GM12865 (cell line): ENCODE data around the gene TMEM218.

ENCODE experiments used
- DNase-seq: peaks from one replicate; pipeline ENCODE4 v3.0.0; 2010; ENCODE audit warnings: low read depth
- H3K4me3 ChIP-seq: 2 replicates; pipeline ENCODE4 v1.5.1; 2011; ENCODE audit warnings: mild to moderate bottlenecking, low read depth, low read length, control low read depth
- TF ChIP-seq, protein P1 (sequence below): IDR thresholded peaks from 2 replicates; pipeline ENCODE4 v1.5.1; 2011; ENCODE audit warnings: low read length, control low read depth, low read depth, inconsistent platforms; ENCODE audit not compliant: insufficient read depth; ENCODE audit errors: missing control alignments

TMEM218 gene

DNA sequence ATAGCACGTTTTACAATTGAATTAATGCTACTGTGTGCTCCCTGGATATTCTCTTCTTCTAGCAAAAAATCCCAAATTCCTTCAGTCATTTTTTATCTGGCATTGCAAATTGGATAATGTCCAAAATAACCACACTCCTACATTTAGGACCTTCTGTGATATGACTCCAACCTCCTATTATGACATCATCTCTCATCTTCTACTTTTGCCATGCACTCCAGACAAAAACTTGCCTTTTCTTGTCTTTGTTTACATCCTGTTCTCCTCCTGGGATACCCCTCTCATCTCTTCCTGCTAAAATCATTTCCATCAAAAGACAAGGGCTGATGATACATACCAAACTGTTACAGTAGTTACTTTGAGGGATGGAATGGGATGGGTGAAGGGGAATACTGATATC lies 20.6 kb upstream of the TMEM218 start:
- no peak overlapping the region for H3K4me3 ChIP-seq
- no peak for DNase-seq
- TF ChIP-seq, protein P1, sequence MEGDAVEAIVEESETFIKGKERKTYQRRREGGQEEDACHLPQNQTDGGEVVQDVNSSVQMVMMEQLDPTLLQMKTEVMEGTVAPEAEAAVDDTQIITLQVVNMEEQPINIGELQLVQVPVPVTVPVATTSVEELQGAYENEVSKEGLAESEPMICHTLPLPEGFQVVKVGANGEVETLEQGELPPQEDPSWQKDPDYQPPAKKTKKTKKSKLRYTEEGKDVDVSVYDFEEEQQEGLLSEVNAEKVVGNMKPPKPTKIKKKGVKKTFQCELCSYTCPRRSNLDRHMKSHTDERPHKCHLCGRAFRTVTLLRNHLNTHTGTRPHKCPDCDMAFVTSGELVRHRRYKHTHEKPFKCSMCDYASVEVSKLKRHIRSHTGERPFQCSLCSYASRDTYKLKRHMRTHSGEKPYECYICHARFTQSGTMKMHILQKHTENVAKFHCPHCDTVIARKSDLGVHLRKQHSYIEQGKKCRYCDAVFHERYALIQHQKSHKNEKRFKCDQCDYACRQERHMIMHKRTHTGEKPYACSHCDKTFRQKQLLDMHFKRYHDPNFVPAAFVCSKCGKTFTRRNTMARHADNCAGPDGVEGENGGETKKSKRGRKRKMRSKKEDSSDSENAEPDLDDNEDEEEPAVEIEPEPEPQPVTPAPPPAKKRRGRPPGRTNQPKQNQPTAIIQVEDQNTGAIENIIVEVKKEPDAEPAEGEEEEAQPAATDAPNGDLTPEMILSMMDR, result no peak

DNA sequence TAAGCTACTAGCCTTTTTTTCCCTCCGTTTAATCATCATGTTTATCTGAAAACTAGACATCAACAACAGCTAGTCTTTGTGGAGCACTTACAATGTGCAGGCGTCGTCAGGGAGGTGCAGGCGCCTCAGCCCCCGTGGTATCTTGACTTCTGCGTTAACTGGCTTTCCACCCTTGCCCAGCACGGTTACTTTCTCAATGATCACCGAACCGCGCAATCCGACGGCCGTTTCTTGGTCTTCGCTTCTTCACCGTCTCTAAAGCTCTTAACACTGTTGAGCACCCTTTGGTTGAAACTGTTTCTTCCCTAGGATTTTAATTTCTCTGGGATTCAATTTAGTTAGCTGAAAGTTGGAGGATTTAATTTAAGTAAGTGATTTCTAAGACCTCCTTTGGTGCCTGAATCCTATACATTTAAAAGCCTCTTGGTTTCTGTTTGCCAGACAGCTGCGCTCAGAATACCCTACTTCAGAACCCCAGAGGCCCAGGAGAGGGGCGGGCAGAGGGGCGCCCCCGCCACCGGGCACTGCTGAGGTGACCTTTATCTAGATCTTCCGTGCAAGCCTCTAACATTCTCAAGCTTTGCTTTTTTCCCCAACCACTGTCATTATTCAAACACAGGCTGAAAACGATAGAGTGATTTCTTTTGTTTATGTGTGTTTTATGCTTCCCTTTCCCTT lies 18.0 kb upstream of the TMEM218 start:
- no peak overlapping the region for H3K4me3 ChIP-seq
- TF ChIP-seq, protein P1, result no peak
- no peak for DNase-seq

DNA sequence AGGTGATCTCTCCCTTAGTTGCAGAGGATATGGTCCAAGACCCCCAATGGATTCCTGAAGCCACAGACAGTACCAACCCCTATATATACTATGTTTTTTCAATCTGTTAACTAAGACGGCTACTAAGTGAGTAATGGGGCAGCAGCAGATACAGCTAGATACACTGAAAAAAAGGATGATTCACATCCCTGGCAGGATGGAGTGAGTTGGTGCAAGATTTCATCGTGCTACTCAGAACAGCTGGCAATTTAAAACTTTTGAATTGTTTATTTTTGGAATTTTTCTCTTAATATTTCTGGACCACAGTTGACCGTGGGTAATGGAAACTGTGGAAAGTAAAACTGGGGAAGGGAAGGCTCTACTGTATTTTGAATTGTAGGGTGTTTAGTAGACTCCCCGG lies 17.0 kb upstream of the TMEM218 start:
- TF ChIP-seq, protein P1, result no peak
- no peak for DNase-seq
- H3K4me3 ChIP-seq, result no peak overlapping the region

DNA sequence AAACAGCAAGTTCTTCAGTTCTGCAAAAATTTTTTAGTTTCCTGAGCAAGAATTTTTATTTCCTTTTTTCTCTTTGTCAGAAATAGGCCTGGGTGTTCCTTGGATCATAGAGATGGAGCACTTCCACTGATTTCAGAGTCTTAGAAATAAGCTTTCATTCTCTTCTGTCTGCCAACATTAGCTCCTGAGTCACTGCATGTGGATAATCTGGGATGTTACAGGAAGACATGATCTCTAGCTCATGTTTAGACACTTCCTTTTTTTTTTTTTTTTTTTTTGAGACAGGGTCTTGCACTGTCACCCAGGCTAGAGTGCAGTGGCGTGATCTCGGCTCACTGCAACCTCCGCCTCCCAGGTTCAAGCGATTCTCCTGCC lies 13.2 kb upstream of the TMEM218 start:
- TF ChIP-seq, protein P1, result no peak
- H3K4me3 ChIP-seq, result no peak overlapping the region

DNA sequence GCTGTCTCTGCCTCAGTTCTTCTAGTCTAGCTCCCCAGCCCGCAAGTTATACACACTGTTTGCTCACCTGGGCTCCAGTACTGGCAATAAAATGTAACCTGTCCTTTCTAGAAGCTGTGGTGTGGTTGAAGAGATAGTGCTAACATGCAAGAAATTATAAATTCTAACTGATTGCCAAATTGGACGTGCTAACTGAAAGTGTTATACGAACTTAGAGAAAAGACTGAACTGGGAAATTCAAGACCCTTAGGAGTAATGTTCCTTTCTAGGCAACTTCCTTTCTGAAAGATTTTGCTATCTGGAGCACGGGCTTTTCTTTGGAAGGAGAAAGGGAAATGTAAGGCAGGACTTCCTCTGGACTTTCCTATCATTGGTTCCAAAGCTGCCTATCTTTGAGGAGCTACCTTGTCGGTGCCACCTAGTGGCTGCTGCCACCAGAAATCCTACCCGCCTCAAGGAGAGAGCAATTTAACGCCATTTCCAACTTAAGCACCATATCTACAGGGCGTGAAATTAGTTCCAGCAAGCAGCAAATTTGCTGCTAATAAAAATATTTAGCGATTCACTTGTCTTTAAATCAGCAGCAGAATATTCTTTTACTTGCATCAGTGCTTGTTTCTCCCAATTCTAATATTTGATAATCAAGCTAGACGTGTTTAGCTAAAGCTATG lies 12.7 kb upstream of the TMEM218 start:
- peak; percentile 76 for DNase-seq
- H3K4me3 ChIP-seq, result no peak overlapping the region
- TF ChIP-seq, protein P1, result peak; percentile 50

More for the DNA sequence above, 13.2 kb upstream of the TMEM218 start:
- no peak for DNase-seq

DNA sequence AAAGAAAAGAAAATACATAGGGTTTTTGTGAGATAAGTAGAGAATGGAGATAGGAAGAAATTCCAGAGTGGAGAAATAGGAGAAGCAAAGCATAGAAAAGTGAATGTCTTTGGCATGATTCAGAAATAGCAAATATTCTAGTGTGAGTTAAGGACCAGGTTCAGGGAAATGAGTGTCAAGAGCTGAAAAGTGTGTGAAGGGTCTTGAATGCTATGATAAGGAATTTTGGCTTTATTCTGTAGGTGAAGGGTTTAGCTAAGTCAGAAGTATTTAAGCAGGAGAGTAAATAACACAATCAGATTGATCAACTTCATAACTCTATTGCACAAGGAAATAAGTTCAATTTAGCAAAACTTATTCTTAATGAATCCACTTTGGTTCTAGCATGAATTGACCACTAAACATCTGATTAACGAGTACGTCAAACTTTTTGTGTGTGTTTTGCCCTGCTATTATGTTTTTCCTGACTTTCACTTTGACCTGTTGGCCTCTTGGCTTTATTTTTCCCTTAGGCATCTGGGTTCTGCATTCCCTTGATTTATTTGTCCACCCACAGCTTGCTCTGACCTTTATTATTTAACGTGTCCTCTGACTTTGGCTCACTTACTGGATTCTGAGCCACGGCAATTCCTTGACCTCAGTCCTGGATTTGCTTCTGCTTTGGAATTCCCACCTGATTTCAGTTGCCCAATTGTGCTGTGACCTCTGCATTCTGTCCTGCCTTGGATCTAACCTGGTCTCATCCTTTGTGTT lies 11.9 kb upstream of the TMEM218 start:
- H3K4me3 ChIP-seq, result no peak overlapping the region
- no peak for DNase-seq
- TF ChIP-seq, protein P1, result no peak
